T-helper 1 cell treated with Interleukin-12 subunit alpha and Interleukin-12 subunit beta and Interleukin-4 antibody, amounts not matched to agents 30 ng/mL and 1 ng/mL, for 36 hours (primary cell): ENCODE data around the gene SRPK3. TPM values are rescaled to one million over a fixed set of nuclear protein-coding genes. Genes with fewer than 3 reads are reported as not detected.

Experiments
- intact Hi-C: fragments of 100-400 bp; cut with micrococcal nuclease; formaldehyde crosslinking; loops from one replicate; pipeline ENCODE4 v1.15.1; 2024
- total RNA-seq: library from RNA; stranded (reverse); gene quantifications from 2 replicates; pipeline ENCODE4 v1.2.3, GENCODE V29; 2022

The SRPK3 gene
- total RNA-seq, 1 donor from 2014 or later = not detected

DNA sequence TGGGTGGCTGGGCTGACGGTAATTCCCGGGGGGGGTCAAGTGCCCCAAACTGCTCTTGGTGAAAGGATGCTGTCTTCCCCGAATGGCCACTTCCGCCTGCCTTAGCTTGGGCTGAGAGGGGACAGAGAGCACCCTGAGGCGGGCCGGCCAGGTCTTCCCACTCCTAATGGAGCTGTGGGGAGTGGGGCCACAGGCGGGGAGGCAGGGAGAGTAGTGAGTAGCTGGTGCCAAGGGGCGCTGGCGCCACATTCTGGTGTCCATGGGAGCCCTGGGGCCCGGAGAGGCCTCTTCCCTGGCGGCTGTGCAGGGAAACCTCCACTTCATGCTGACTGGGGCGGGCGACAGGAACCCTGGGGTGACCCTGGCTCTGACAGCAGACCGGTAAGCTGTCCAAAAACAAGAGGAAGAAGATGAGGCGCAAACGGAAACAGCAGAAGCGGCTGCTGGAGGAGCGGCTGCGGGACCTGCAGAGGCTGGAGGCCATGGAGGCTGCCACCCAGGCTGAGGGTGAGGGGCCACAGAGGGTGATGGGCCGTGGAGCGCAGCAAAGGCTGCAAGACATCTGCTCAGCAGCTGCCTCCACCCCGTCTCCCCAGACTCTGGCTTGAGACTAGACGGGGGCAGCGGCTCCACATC lies 2.7 kb downstream of the SRPK3 start:
- intact Hi-C loops = no loop called here

DNA sequence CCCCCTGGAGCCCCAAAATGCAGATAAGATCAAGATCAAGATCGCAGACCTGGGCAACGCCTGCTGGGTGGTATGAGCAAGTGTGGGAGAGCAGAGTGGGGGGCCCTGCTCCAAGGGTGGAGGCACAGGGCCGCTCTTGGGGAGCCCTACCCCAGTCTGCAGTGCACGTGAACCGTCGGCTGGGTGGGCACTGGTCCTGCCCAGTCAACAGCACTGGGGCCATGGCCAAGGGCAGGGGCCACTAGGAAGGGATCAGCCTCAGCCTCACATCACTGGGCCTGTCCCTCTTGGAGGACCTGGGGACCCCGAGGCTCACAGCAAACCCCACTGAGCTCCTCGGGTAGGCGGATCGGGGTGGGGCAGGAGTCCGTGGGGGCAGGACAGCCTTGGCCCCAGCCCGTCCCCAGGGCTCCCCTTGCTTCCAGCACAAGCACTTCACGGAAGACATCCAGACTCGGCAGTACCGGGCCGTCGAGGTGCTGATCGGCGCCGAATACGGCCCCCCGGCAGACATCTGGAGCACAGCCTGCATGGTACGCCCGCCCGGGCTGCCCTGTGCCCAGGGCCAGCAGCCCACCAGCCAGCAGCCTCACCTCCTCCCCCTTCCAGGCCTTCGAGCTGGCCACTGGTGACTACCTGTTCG lies 3.6 kb downstream of the SRPK3 start:
- intact Hi-C loops = no loop called here

DNA sequence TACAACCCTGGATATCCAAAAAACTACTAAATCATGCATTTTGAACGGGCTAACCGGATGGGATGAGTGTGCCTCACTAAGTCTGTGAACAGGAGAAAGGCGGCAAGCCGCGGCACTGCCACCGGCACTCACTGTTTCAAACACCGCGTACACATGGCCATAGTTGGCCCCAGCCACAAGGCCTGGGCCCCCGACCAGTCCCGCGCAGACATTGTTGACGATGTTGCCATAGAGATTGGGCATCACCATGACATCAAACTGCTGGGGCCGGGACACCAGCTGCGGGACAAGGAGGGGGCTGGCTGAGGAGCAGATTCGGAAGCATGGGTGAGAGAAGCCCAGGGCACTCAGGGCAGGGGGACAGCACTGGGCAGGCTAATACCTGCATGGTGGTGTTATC lies 5.8 kb downstream of the SRPK3 start:
- intact Hi-C loops = no loop called here

DNA sequence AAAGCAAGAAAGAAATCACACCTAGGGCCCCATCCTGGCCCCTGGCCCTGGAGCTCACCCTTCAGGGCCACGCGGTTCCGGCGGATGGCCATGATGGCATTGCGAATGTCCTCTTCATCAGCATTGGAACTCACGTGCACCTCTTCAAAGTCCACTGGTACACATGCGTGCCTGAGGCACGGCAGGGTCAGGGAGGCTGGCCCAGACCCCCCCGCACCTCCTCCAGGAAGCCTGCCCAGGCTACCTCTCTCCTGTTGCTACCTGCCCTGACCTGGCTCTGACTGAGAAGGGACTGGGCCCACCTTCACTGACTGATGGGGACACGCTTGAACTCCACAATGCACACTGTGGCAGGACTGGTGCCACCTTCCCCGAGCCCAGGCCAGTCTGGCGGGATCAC lies 8.8 kb downstream of the SRPK3 start:
- intact Hi-C loops = loop anchor here (5.0 kb wide), 1 partner anchor 192 kb away; the partner anchor contains the start of gene CCNQ

DNA sequence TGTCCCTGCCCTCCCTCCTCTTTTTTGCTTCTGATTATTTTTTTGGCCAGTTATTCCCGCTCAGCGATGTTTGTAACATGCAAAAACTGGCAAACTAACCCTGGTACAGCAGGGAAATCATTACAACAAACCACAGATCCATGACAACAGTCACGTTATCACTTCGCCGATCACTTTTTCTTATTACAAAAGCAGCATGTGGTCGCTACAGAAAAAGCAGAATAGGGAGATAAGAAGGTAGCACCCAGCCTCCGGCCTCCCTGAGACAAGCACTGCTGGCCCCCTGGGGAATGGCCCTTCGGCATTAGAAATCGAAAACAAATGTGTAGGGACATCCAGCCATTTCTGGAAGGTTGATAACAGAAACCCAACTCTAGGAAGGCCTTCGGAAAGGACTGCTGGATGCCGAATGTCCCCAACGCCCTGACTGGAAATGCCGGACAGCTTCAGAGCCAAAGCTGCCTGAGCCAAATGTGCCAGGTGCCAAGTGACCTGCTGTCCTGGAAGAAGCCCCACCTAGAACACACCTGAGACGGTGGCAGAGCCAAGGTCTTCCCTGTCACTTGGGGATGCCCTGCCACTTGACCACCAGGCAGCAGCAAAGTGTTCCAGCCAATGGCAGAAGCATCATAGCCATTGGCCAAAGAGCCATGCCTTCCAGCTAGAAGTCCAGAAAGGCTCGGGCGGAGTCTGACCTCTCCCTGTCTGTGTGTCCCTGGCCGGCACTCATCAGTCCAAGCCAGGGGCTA lies 10.4 kb downstream of the SRPK3 start:
- intact Hi-C loops = loop anchor here (5.0 kb wide), 1 partner anchor 194 kb away; the partner anchor contains the start of gene CCNQ

DNA sequence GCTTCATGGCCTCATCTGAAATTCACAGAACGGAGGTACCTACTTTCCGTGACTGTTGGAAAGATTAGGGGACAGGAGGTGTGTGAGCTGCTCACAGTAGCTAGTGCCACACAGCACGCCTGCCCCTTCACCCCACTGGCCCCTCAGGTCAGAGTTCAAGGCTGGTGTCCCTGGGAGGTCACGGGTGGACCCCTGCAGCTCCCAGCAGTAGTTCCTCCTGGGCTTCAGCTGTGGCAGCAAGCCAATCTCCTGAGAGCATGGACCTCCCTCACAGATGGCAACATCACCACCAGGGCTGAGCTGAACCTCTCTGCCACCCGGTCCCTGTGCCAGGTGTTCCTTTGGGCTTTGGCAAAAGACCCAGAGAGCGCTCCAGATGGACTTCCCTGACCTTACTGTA lies 11.5 kb downstream of the SRPK3 start:
- intact Hi-C loops = loop anchor here (5.0 kb wide), 1 partner anchor 195 kb away; the partner anchor contains the start of gene CCNQ

DNA sequence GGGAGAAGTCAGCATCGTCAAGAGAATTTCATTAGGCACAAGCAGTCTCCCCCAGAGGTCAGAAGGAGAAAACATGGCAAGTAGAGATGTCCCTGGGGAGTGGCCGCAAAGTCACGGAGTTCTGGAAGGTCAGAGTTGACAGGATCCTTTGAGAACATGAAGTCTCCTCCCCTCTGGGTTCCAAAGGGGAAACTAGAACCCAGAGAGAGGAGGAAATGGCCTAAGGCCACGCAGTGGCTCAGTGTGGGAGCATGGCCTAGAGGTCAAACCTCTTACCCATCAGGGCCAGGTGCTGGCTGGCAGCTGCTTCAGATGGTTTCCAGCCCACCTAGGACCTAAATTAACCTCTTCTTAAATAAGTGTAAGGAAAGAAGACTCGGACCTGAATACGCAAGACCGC lies 12.4 kb downstream of the SRPK3 start:
- intact Hi-C loops = loop anchor here (5.0 kb wide), 1 partner anchor 196 kb away; the partner anchor contains the start of gene CCNQ

DNA sequence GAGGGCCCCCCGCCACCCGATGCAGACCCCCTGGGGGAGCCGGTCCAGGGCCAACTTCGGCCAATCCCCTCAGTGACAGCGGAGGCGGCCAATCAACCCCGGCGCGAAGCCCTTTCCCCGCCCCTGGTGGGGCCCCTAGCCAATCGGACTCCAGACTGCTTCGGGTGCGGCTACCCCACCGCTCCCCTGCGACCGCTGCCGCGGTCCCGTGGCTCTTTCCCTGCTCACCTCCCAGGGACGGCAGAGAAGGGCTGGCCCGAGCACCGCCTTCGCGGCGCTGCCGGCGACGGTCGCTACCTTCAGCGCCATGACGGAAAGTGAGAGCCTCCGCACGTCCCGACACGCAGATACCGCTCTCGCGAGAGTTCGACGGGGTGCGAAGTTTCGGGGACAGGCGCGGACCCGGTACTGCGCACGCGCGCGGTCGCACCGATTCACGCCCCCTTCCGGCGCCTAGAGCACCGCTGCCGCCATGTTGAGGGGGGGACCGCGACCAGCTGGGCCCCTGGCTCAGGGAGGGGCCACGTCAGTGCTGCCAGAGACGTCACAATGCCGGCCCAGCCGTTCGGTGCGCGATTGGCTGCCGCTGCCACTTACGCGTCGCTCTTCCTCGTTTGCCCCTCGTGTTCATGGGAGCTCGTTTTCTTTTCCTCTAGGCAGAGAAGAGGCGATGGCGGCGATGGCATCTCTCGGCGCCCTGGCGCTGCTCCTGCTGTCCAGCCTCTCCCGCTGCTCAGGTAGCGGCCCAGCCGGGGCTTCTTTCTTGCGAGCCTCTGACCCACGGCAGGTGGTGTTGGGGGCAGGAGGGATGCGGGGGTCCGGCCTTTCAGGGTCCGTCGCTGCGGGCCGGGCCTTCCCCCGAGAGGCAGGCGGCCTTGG lies 13.4 kb downstream of the SRPK3 start, which contains the start of the genes IDH3G and SSR4:
Gene IDH3G (minus strand): TSS at position 358 of the 879 bp plus-strand sequence. CDS start 49 bp downstream, at position 309.
Gene SSR4 (plus strand): TSS at position 651 of the 879 bp plus-strand sequence. CDS start 20 bp downstream, at position 671.
- intact Hi-C loops = loop anchor here (1.0 to 5.0 kb wide), 8 partner anchors 25 to 324 kb away; partner anchors contain the start of genes ABCD1, BCAP31, CCNQ and HAUS7

DNA sequence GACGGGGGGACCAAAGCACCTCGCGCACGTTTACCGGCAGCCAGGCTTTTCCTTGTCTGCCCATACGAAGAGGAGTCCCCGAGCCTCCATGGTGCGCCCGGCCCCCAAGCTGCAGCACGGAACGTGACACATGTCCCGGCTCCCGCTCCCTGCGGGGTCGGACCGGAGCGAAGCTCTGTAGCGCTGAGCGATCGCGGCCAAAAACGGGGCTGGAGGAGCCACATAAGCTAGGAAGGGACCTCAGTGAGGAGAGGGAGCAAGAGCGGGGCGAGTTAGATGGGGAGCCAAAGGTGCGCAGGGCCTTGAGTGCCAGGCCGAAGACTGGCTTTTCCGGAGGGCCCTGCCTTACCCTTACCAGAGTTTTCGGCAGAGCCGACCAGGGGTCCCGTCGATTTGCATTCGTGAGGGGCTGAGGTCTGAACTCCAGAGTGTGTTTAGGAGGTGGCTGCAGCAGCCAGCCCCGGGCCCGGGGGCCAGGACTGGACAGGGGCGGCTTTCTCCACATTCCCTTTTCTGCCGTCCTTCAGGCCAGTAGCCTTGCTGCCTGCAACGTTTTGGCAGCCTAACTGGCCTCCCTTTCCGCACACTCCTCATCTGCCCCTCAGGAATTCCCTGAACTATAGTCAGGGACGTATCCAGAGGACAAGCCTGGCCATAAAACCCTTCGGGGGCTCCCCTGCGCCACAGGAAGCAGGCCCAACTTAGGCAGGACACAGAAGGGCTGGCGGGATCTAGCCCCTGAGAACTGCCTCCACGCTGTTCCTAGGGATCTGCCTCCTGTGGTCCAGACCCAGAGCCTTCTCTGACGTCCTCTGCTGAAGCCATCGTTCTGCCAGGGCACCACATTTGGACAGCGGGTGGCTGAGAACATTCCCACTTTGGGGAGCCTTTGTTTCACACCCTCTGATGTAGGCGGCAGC lies 14.3 kb downstream of the SRPK3 start:
- intact Hi-C loops = loop anchor here (1.0 to 5.0 kb wide), 8 partner anchors 24 to 325 kb away; partner anchors contain the start of genes ABCD1, BCAP31, CCNQ and HAUS7

DNA sequence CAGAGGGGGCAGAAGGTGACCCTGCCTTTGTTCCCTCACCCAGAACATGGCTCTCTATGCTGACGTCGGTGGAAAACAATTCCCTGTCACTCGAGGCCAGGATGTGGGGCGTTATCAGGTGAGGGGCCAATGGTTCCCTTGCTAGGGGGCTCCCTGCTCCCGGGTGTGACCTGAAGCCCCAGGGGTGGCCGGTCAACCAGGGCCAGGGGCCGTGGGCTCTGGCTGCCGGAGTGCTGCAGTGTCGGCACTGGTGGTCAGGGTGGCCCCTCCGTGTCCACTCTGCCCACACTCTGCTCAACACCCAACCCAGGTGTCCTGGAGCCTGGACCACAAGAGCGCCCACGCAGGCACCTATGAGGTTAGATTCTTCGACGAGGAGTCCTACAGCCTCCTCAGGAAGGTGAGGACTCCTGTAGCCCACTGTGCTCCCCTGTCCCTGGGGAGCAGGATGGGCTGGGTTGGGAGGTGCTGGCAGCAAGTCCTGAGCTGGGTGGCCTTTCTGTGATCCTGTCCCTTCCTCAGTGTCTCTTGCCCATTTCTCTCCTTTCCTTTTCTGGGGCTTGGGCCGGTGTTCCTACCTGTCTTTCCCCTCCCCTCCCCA lies 16.7 kb downstream of the SRPK3 start:
- intact Hi-C loops = no loop called here

DNA sequence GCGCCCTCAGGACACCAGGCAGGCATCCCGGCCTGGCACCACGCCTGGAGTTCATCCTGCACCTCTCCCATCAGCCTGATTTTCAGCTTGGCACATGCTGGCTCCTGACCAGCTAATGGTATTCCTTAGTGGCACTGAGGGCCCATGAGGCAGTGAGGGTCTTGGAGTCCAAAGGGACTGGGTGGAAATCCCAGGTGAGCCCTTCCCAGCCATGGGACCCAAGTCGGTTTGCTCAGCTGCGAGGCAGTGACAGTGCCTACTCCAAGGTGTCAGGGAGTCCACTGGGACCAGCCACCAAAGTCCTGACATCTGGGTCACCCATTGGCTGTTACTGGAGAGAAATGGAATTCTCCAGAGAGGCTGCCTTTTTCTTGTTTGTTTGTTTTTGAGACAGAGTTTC lies 18.5 kb downstream of the SRPK3 start:
- intact Hi-C loops = no loop called here

DNA sequence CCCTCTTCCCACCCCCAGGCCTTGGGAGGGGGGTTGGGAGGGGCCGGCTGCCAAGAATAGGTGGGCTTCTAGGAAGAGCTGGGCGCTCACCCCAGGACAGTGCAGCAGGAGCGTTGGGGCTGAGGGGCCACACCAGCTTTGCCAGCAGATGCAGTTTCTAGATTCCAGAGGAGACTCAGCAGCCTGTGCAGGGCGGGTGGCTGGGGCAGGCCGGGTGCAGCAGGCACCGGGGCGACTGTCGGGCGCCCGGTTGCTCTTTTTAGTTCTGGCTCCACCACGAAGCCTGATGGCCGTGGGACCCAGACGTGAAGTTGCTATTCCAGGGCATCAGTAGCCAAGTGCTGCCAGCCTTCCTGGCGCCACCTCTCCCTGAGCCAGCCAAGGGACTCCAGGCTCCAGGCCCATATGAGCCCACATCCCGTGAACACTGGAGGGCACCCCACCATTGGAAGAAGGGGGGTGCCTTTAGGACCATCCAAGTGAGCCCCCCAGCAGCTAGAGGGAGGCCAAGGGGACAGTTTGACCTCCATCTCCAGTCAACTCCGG lies 19.4 kb downstream of the SRPK3 start:
- intact Hi-C loops = no loop called here

DNA sequence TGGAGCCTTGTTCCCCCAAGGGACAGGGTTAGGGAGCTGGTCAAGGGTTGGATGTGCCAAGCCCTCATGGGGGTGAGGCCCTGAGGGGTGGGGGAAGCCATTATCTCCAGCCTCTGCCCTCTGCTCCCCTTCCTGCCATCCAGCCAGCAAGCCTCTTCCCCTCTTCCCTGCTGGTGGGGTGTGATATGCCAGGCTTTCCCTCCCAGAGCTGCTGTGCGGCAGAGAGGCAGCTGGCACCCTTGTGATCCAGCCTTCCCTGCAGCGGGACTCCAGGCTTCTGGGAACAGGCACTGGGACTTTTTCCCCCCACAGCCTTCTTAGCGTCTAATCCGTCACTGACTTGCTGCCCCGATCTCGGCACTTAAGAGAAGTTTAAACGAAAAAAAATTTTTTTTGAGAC lies 19.9 kb downstream of the SRPK3 start:
- intact Hi-C loops = no loop called here

DNA sequence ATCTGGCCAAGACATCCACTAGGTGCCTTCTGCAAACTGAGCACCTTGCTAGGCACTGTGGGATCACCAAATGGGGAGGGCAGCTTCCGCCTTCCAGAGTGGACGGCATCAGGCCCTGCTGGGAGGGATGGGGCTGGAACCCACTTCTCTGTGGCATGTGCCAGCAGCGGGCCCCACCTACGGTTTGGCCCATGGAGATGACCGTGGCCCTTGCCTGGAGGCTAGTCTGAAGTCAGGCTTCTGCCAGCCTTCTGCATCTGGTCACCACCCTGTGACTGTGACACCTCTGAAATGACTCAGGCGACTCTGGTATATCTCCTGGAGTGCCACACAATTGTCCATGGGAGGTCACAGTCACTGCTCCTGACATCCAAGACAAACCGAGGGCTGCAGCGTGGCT lies 20.8 kb downstream of the SRPK3 start:
- intact Hi-C loops = loop anchor here (1.0 kb wide), 1 partner anchor 31 kb away; no protein-coding TSS in a partner anchor

DNA sequence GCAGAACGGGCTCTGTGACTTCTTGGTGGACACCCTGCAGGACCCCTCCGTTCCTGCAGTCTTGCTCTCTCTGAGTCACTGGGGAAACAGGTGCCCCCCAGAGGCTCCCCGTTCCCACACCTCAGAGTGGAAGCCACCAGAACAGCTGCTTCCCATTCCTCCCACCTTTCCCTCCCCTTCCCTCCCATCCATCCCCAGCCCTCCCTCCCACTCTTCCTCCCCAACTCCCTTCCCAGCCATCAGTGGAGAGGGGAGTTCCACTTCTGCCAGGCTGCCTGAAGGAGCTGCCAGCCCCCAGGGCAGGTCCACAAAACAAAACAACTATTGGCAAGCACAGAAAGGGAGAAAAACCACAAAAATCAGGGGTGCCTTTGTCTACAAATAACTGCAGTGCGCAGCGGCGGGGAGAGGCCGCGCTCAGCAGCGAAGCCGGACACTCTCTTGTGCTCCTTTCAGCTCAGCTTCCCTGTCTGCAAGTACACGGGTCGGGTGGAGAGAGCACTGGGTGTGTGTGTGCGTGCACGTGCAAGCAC lies 21.7 kb downstream of the SRPK3 start:
- intact Hi-C loops = loop anchor here (1.0 kb wide), 1 partner anchor 32 kb away; no protein-coding TSS in a partner anchor

DNA sequence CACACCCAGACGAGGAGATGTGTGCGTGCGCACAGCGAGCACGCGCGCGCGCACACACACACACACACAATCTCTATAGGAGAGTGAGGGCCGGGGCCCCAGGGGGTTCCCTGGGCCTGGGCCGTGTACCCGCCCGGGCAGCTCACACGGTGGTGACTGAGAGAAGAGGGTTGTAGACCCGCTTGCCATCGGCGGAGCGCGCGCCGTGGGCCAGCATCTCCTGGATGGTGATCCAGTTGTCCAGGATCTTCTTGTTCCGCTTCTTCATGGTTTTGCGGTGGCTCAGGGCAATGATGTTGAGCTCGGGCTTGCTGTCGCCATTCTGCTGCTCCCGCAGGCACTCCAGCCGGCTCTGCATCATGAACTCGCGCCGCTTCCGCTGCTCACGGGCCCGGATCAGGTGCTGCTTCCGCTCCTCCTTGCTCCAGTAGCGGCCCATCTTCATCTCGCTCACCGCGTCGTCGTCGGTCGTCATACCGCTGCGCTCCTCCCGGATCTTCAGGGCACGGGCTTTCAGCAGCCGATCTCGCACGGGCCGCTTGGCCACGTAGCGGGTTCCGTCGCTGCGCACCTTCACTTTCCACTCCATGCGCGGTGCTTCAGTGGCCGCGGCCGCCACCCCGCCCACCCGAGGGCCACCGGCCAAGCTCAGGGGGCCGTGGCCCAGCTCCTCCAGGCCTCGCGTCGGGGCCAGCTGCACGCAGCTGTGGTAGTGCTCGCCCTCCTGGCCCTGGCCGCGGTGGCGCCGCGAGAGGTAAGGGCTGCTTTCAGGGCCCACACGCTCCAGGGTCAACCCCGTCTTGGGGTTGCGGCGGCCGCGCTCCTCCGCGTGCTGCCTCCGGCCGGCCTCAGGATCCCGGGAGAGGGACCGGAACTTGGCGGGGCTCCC lies 22.6 kb downstream of the SRPK3 start:
- intact Hi-C loops = no loop called here

DNA sequence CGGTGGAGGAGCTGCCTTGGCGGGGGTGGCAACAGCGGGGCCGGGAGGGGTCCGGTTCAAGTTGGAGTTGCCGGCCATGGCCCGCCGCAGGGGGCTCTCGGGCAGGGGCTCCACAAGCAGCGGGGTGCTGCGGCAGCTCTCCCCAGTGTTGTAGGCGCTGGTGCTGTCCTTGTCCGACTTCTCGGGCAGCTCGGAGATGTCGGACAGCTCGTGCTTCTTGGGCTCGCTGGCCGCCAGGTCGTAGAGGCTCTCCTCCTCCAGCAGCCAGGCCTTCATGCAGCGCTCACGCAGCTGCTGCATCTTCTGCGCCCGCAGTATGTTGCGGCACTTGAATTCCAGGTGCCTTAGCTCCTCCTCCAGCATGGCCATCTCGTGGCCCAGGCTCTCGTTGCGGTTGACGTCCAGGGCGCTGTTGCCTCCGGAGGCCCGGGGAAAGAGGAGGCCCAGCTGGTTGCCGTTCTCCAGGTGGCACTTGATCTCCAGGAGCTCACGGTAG lies 23.3 kb downstream of the SRPK3 start:
- intact Hi-C loops = no loop called here
